Measurements from ENCODE around the gene TTC7B.

Gene TTC7B

GRCh38 chr14:90560558-90560957 lies 255.7 kb downstream of the TTC7B start:
- CTCF ChIA-PET: interaction anchor here (0.7 kb wide), 1 partner anchor 29 kb away, joined by 3 read pairs; no protein-coding TSS in a partner anchor
- POLR2A ChIA-PET: no interaction called here
- no peak for DNase-seq (ENCODE audit: low read depth, low spot score)
- TF ChIP-seq CTCF (IDR thresholded peaks at IDR 0.05; ENCODE audit: insufficient read depth, low read length, missing control alignments): no peak
- no peak overlapping the region for H3K4me3 ChIP-seq (ENCODE audit: low read depth, low read length)

GRCh38 chr14:90559811-90560492 lies 256.3 kb downstream of the TTC7B start:
- no peak for DNase-seq (ENCODE audit: low read depth, low spot score)
- ChIA-PET CTCF (no interaction called here), POLR2A (no interaction called here)
- no peak overlapping the region for H3K4me3 ChIP-seq (ENCODE audit: low read depth, low read length)
- no peak for TF ChIP-seq CTCF (IDR thresholded peaks at IDR 0.05; ENCODE audit: insufficient read depth, low read length, missing control alignments)

GRCh38 chr14:90558983-90559590 lies 257.1 kb downstream of the TTC7B start:
- H3K4me3 ChIP-seq (ENCODE audit: low read depth, low read length): no peak overlapping the region
- TF ChIP-seq CTCF (IDR thresholded peaks at IDR 0.05; ENCODE audit: insufficient read depth, low read length, missing control alignments): no peak
- ChIA-PET POLR2A (no interaction called here), CTCF (no interaction called here)
- no peak for DNase-seq (ENCODE audit: low read depth, low spot score)

GRCh38 chr14:90558041-90558982 lies 257.9 kb downstream of the TTC7B start:
- H3K4me3 ChIP-seq (ENCODE audit: low read depth, low read length): no peak overlapping the region
- ChIA-PET CTCF (no interaction called here), POLR2A (no interaction called here)
- TF ChIP-seq CTCF (IDR thresholded peaks at IDR 0.05; ENCODE audit: insufficient read depth, low read length, missing control alignments): no peak
- no peak for DNase-seq (ENCODE audit: low read depth, low spot score)

- no peak for TF ChIP-seq CTCF (IDR thresholded peaks at IDR 0.05; ENCODE audit: insufficient read depth, low read length, missing control alignments)
- DNase-seq (ENCODE audit: low read depth, low spot score): no peak
- ChIA-PET POLR2A (no interaction called here), CTCF (interaction anchor here (1.6 kb wide), 1 partner anchor 157 kb away, joined by 3 read pairs; no protein-coding TSS in a partner anchor)
- no peak overlapping the region for H3K4me3 ChIP-seq (ENCODE audit: low read depth, low read length)
Observed at GRCh38 chr14:90557516-90557915, 258.7 kb downstream of the TTC7B start.
